Loucy (cell line): ENCODE data around the gene OSBPL9.

Experiments used
- H2AFZ ChIP-seq: fragments of 200-600 bp; sonication (generic); 2 replicates; pipeline ENCODE4 v1.6.0; 2016; ENCODE audit warnings: antibody characterized with exemption, mild to moderate bottlenecking, low read length, moderate library complexity
- H3F3A ChIP-seq: fragments of 200-600 bp; 2 replicates; pipeline ENCODE4 v1.6.0; 2016; ENCODE audit warnings: antibody characterized with exemption, low read depth, mild to moderate bottlenecking
- H3K27me3 ChIP-seq: fragments of 200-600 bp; sonication (generic); 2 replicates; pipeline ENCODE4 v1.6.1; 2014; ENCODE audit warnings: low read length, mild to moderate bottlenecking; ENCODE audit not compliant: insufficient read depth, poor library complexity, severe bottlenecking
- H3K36me3 ChIP-seq: fragments of 200-600 bp; sonication (generic); 2 replicates; pipeline ENCODE4 v1.6.1; 2016; ENCODE audit warnings: low read length; ENCODE audit not compliant: insufficient read depth
- H3K4me1 ChIP-seq: fragments of 200-600 bp; sonication (generic); 2 replicates; pipeline ENCODE4 v1.5.1; 2014; ENCODE audit warnings: low read length, mild to moderate bottlenecking; ENCODE audit not compliant: insufficient read depth, poor library complexity, severe bottlenecking
- H3K4me2 ChIP-seq: fragments of 200-600 bp; sonication (generic); 2 replicates; pipeline ENCODE4 v1.6.0; 2014; ENCODE audit warnings: antibody characterized with exemption, low read length, low read depth, mild to moderate bottlenecking; ENCODE audit not compliant: poor library complexity, severe bottlenecking
- H3K4me3 ChIP-seq: fragments of 200-600 bp; sonication (generic); 2 replicates; pipeline ENCODE4 v1.5.1; 2014; ENCODE audit warnings: low read length, mild to moderate bottlenecking, mixed read lengths; ENCODE audit not compliant: poor library complexity, severe bottlenecking
- H3K79me2 ChIP-seq: fragments of 200-600 bp; sonication (generic); 2 replicates; pipeline ENCODE4 v1.6.1; 2014; ENCODE audit warnings: low read length; ENCODE audit not compliant: insufficient read depth
- H3K9ac ChIP-seq: fragments of 200-600 bp; sonication (generic); 2 replicates; pipeline ENCODE4 v1.6.0; 2014; ENCODE audit warnings: mild to moderate bottlenecking, low read depth, low read length, moderate library complexity; ENCODE audit not compliant: poor library complexity, severe bottlenecking
- H3K9me2 ChIP-seq: fragments of 200-600 bp; sonication (generic); replicated peaks from 2 replicates; pipeline ENCODE4 v1.6.1; 2016; ENCODE audit warnings: low read depth, low read length, mixed read lengths
- H3K9me3 ChIP-seq: fragments of 200-600 bp; sonication (generic); 2 replicates; pipeline ENCODE4 v1.6.1; 2014; ENCODE audit warnings: mild to moderate bottlenecking, antibody characterized with exemption, low read length, low read depth; ENCODE audit not compliant: insufficient read depth
- H4K20me1 ChIP-seq: fragments of 200-600 bp; sonication (generic); 2 replicates; pipeline ENCODE4 v1.6.0; 2014; ENCODE audit warnings: antibody characterized with exemption, low read length, mild to moderate bottlenecking; ENCODE audit not compliant: insufficient read depth, poor library complexity, severe bottlenecking
- EZH2phosphoT487 ChIP-seq: fragments of 200-600 bp; IDR thresholded peaks from 2 replicates; pipeline ENCODE4 v1.6.1; 2018; ENCODE audit warnings: antibody characterized with exemption, mild to moderate bottlenecking, moderate library complexity, borderline replicate concordance
- TF ChIP-seq, protein P1 (sequence below): fragments of 200-600 bp; sonication (generic); conservative IDR thresholded peaks from 2 replicates; pipeline ENCODE4 v1.5.1; 2014; ENCODE audit warnings: mild to moderate bottlenecking, antibody characterized with exemption, low read length

The OSBPL9 gene

DNA sequence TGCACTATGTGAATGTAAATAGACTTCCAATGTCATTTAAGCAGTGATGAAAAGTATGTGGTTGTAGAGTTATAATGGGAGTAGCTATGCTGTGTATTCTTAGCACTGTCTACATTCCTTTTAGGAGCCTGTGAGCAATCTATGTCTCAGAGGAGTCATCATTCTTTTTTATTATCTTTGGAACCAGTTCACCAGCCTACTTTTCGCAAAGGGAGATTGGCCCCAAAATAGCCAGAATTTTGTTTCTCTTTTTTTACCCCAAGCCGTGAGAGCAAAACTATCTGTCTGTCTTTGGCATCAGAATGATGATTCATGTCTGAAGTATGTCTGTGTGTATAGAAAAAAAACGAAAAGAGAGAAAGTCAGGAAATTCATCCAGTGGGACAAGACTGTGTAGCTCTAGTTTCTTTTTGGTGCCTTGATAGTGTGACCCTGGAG is 44.2 kb downstream of the OSBPL9 start:
- Histone ChIP-seq H3K9me2 (no peaks in the 10 kb centered on the region), H3K4me2 (no peak overlapping the region), H2AFZ (no peak overlapping the region), H3K79me2 (peaks cover 2% of the 10 kb centered on the region), H3K27me3 (no peaks in the 10 kb centered on the region), H3K4me3 (no peak overlapping the region), H3K4me1 (no peaks in the 10 kb centered on the region), H4K20me1 (no peaks in the 10 kb centered on the region), H3F3A (no peaks in the 10 kb centered on the region), H3K36me3 (no peaks in the 10 kb centered on the region), H3K9ac (no peak overlapping the region), H3K9me3 (no peaks in the 10 kb centered on the region)
- TF ChIP-seq, protein P1, sequence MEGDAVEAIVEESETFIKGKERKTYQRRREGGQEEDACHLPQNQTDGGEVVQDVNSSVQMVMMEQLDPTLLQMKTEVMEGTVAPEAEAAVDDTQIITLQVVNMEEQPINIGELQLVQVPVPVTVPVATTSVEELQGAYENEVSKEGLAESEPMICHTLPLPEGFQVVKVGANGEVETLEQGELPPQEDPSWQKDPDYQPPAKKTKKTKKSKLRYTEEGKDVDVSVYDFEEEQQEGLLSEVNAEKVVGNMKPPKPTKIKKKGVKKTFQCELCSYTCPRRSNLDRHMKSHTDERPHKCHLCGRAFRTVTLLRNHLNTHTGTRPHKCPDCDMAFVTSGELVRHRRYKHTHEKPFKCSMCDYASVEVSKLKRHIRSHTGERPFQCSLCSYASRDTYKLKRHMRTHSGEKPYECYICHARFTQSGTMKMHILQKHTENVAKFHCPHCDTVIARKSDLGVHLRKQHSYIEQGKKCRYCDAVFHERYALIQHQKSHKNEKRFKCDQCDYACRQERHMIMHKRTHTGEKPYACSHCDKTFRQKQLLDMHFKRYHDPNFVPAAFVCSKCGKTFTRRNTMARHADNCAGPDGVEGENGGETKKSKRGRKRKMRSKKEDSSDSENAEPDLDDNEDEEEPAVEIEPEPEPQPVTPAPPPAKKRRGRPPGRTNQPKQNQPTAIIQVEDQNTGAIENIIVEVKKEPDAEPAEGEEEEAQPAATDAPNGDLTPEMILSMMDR: no peak
- TF ChIP-seq EZH2phosphoT487: no peak

DNA sequence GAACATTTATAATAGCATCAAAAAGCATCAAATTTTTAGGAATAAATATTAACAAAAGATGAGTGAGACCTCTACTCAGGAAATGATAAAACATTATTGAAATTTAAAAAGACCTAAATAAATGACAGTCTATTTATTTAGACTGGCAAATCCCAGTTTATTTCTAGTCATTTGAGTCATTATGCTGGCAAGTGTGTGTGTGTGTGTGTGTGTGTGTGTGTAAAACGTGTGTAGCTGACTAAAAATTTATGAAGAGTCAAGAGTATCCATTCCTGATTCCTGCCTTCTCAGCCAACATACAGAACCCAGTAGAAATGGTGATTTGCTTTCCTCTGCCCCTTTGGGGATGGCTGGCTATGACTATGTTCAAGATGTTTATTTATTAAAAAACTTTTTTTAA is 46.2 kb downstream of the OSBPL9 start:
- no peak overlapping the region for H3K9ac ChIP-seq
- no peaks in the 10 kb centered on the region for H3K9me3 ChIP-seq
- H4K20me1 ChIP-seq: no peaks in the 10 kb centered on the region
- H3K9me2 ChIP-seq: no peaks in the 10 kb centered on the region
- H3K79me2 ChIP-seq: peaks cover 13% of the 10 kb centered on the region
- H3F3A ChIP-seq: no peaks in the 10 kb centered on the region
- no peaks in the 10 kb centered on the region; the same call in 1 of the 2 replicates for H3K36me3 ChIP-seq
- H3K4me3 ChIP-seq: no peak overlapping the region
- TF ChIP-seq, protein P1: no peak
- TF ChIP-seq EZH2phosphoT487: no peak
- H3K4me2 ChIP-seq: no peak overlapping the region
- no peak overlapping the region for H2AFZ ChIP-seq
- no peaks in the 10 kb centered on the region for H3K27me3 ChIP-seq
- no peaks in the 10 kb centered on the region for H3K4me1 ChIP-seq

DNA sequence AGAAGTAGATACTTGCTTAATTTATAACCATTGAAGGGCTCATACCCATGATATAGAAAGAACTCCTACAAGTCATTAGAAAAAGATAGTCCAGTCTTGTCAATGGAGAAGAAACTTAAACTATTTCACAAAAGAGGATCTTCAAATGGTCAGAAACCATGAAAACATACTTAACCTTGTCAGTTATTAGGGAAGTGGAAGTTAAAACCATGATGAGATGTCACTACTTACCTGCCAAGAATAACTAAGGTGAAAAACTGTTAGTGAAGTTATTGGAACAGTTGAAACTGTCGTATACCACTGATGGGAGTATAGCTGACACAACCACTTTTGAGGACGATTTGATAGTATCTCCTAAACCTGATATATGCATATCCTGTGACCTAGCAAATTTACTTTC is 46.8 kb downstream of the OSBPL9 start:
- Histone ChIP-seq H3K79me2 (peaks cover 14% of the 10 kb centered on the region), H3F3A (no peaks in the 10 kb centered on the region), H4K20me1 (no peaks in the 10 kb centered on the region), H3K9me2 (no peaks in the 10 kb centered on the region), H3K36me3 (no peaks in the 10 kb centered on the region; the same call in 1 of the 2 replicates), H3K4me3 (no peak overlapping the region), H3K27me3 (no peaks in the 10 kb centered on the region), H3K9ac (no peak overlapping the region), H2AFZ (no peak overlapping the region), H3K4me1 (no peaks in the 10 kb centered on the region), H3K4me2 (no peak overlapping the region), H3K9me3 (no peaks in the 10 kb centered on the region)
- TF ChIP-seq, protein P1: no peak
- TF ChIP-seq EZH2phosphoT487: no peak
